DMS53 treated with DMSO at 0.1 percent for 48 hours (cell line): ENCODE results near the gene TMEM19.

ENCODE experiments used
- DNase-seq: peaks from one replicate; lab custom pipeline; 2025; ENCODE audit not compliant: unreplicated experiment; lab: John Stamatoyannopoulos, UW

Gene TMEM19

GRCh38 chr12:71685914-71686657 is at the start of gene TMEM19:
TSS of gene TMEM19 (plus strand) at chr12:71686082. CDS start at chr12:71686681, 599 bp downstream.
- DNase-seq, result peak; percentile 93

DNA sequence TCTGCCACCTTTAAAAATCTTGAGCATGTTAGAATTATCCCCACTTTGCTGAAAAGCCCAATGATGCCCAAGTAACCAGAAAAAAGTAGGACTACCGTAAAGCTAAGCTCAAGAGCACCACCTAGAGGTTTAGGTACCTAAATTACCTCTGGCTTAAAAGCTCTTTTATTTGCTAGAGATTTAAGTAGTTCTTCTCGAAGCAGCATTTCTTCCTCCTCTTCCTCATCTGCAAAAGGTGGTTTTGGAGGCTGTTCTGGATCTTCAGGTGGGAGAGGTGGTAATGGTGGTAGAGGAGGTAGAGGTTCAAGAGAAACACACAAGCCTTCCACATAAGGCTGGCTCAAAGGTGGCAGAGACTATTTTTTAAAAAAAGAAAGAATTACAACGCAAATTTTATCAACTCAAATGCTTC is 49.2 kb upstream of the TMEM19 start:
- peak; percentile 83 for DNase-seq

DNA sequence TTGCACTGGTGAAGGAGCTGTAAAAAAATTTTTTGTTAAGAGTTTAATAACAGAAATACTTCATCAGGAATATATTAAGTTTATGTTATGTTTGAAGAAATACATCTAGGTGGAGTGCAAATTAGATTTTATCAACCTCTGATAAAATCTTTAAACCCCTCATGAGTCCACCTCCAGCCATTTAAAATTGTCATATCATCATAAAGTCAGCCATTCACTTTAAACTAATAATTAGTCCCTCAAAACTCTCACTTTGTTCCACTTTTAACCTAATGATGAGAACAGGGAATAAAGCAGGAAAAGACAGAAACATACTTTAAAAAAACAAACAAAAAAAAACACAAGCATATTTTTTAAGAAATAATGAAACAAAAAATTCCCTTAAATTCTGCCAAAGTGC is 47.4 kb upstream of the TMEM19 start:
- DNase-seq, result no peak

DNA sequence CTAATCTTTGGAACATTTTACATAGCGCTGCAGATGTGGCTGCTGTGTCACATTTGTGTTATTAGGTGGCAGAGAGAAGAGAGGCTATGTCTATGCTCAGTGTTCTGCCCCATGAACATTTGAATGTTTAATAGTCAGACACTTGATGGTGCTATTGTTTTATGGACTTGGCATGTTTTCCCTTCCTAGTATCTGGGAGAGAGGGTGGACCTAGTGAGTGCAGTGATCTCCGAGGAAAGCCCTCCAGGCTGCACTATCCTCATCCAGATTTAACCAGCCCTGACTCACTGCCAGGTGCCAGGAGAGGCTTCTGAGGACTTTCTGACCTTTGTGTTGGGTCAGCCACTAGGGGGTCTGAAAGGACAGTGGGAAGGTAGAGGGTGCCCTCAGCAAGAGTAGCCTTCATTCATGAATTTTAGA is 46.5 kb upstream of the TMEM19 start:
- DNase-seq, result no peak

- DNase-seq, result no peak
Observed at GRCh38 chr12:71640316-71640715, 45.6 kb upstream of the TMEM19 start.

DNA sequence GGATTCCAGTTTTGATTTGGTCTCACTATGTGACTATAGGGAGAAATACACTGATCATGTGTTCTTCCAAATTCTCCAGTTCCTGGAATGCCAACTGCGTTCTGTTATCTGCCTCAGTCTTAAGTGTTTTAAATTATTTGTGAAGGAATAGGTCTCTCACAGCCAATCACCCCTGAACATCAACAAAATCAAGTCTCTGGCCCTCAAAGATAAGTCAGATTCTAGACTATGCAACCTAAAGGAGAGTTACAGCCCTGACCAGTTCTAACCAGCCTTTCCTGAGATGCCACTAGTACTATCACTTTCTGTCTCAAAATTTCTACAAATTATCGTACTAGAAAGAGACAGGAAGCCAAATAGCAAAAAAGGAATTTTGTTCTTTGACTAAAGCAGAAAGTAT is 44.5 kb upstream of the TMEM19 start:
- no peak for DNase-seq

- no peak for DNase-seq
Observed at GRCh38 chr12:71642264-71642663, 43.6 kb upstream of the TMEM19 start.

DNA sequence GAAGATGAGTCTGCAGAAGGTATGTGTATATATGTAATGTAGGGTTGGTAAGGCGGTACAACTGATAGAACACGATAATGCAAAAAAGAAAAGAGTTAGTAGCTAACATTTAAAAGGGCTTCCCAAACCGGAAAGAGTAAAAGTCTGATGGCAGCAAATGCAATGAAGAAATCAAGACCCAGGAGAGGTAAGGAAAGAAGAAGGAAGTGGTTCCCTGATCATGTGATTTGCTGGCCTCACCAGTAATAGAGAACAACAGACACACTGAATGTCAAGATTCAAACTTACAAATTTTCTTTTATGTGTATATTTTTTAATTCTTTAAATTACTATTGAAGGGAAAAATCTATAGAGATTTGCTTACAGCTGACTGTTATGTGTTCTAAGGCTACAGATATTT is 40.6 kb upstream of the TMEM19 start:
- no peak for DNase-seq

DNA sequence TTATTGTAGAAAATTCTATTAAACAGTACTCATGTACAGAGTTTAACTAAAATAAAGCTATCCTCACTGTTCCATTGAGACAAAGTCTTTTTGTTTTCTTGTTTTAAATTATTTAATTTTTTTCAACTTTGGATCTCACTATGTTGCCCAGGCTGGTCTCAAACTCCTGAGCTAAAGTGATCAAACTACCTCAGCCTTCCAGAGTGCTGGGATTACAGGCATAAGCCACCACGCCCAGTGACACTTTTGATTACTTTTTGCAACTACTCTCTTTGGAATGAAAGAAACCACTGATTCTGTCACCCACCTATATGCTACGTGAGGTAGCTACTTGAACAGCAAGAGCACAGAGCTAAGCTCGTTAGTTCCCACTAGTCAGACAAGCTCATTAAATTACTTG is 39.4 kb upstream of the TMEM19 start:
- no peak for DNase-seq

- DNase-seq, result no peak
Observed at GRCh38 chr12:71648537-71648936, 37.3 kb upstream of the TMEM19 start.

DNA sequence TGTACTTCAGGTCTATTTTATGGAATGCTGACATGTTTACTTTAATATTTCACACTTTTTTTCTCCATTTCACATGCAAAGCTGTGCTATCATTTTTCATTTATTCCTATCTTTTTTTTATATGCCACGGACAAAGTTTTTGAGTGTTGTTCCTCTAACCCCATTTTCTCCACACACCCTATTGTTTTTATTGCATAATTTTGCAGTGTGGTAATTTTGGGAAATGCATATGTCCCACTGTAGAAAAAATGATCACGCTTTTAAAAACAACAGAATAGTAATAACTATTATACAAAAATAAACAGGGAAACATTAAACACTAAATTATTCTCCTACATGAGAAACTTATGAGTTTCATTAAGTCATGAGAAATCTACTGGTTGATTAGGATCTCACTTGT is 36.5 kb upstream of the TMEM19 start:
- DNase-seq, result no peak

- no peak for DNase-seq
Observed at GRCh38 chr12:71652656-71653055, 33.2 kb upstream of the TMEM19 start.

GRCh38 chr12:71653137-71653536 is 32.7 kb upstream of the TMEM19 start:
- DNase-seq, result no peak

DNA sequence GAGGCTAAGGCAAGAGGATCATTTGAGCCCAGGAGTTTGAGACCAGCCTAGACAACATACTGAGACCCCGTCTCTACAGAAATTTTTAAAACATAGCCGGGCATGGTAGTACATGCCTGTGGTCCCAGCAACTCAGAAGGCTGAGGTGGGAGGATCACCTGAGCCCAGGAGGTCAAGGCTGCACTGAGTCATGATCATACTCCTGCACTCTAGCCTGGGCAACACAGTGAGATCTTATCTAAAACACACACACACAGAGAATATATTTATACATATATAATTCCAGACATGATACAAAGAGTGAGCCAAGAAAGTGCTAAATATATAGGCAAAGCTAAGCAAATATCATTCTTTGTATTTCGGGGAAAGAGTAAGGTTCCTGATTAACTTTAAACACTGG is 31.7 kb upstream of the TMEM19 start:
- no peak for DNase-seq

DNA sequence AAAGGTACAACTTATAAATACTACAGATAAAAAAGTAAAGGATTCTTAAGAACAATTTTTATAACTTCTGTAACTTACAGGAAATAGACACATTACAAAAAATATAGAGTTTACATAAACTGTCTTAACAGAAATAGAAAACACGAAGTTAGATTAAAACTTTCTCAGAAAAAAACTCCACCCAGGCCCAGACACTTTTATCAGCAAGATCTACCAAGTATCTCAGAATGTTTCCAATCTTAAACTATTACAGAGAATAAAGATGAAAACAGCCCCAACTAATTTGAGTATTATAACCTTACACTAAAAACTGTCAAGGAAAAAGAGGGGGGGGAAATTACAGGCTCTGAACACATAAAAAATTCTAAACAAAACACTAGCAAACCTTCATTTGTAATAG is 30.4 kb upstream of the TMEM19 start:
- DNase-seq, result no peak

GRCh38 chr12:71655907-71656306 is 30.0 kb upstream of the TMEM19 start:
- DNase-seq, result no peak

GRCh38 chr12:71656740-71657139 is 29.1 kb upstream of the TMEM19 start:
- DNase-seq, result no peak

DNA sequence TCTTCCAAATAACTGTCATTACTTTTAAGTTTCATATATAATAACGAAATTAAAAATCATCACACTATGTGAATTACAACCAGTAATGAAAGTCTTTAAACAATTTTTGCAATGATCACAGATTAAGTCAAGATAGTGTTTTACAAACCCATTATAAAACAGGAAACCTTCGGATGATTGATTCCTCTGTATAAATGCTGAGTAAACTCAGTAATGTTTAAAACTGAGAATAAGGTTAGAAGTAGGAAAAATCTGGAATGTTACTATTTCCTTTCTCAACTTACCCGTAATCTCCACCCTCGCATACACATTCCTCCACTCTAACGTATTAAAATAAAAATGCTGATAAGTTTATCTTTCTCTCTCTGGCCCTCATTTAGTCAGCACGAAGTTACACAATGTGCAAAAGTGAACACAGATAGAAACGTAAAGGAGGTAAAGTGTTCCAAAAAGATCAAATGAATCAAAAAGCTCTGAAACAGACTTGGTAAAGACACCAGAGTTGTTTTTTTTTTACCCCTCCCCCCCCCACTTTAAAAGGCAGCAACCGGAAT is 23.8 kb upstream of the TMEM19 start:
- DNase-seq, result no peak

GRCh38 chr12:71662849-71663560 is 22.9 kb upstream of the TMEM19 start:
- DNase-seq, result peak; percentile 47

DNA sequence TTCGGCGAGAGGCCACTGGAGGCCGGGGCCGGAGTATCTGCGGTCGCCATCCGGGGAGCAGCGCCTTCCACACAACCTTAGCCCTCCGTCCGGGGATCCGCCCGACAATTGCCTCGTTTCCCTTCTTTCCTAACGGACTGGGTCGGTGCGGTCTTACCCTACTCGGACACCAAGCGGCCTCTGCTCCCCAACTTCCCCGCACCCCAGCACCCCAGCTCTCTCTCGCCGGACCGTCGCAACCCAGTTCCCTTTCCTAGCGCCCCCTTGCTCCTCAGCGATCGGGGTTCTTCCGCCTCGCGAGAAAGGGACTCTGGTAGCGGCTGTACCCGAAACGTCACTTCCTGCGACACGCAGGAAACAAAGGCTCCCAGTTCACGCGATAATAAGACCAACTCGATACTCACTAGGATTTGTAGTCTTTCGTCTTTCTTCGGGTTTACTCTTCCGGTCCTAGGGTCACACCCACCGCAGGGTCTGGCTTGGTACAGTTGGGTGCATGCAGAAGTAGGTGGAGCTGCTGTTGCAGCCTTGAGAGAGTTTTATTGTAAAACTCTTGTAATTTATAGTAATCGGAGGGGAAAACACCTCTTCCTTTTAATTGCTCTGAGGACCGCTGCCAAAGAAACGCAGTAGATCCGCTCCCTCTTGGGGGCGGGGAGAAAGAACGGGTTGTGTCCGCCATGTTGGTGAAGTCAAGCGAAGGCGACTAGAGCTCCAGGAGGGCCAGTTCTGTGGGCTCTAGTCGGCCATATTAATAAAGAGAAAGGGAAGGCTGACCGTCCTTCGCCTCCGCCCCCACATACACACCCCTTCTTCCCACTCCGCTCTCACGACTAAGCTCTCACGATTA is 22.1 kb upstream of the TMEM19 start, which contains the start of the genes THAP2 and ZFC3H1:
Gene THAP2 (plus strand): TSS at position 741 of the 850 bp plus-strand sequence. CDS start 209 bp downstream, outside the sequence.
Gene ZFC3H1 (minus strand): TSS at position 288 of the 850 bp plus-strand sequence. CDS start 238 bp downstream, at position 50.
- peak; percentile 100 for DNase-seq
